Sigmoid colon (tissue), 7 donors: ENCODE measurements around the gene PEX5L. TPM values are rescaled to one million over a fixed set of nuclear protein-coding genes. Genes with fewer than 3 reads are reported as not detected.
A peak's percentile ranks its signal among the peaks of the same experiment; 100 is the strongest.

Source experiments
- DNase-seq: peaks from one replicate; pipeline ENCODE4 v3.0.0-alpha.2; 2019
- H3K27ac ChIP-seq, 4 donors: fragments of 200-600 bp; sonication (generic); one replicate each; pipeline ENCODE4 v1.5.1; 2016 to 2019; ENCODE audit warnings: mild to moderate bottlenecking in 1 of 4
- H3K27me3 ChIP-seq, 3 donors: fragments of 200-600 bp; sonication (generic); one replicate each; pipeline ENCODE4 v1.5.1; 2019; ENCODE audit warnings: mild to moderate bottlenecking in 1 of 3
- H3K36me3 ChIP-seq, 4 donors: fragments of 200-600 bp; sonication (generic); one replicate each; pipeline ENCODE4 v1.5.1; 2016 to 2019
- H3K4me1 ChIP-seq, 4 donors: fragments of 200-600 bp; sonication (generic); one replicate each; pipeline ENCODE4 v1.5.1; 2017 to 2019
- H3K4me3 ChIP-seq, 4 donors: fragments of 200-600 bp; sonication (generic); one replicate each; pipeline ENCODE4 v1.5.1; 2017 to 2019; ENCODE audit warnings: mild to moderate bottlenecking in 2 of 4, moderate library complexity in 1 of 4
- H3K9me3 ChIP-seq, 4 donors: fragments of 200-600 bp in 3 of 4; sonication (generic) in 3 of 4; one replicate each; pipeline versions ENCODE4 v1.5.1 to v1.6.1; 2013 to 2019
- CTCF ChIP-seq, 4 experiments: fragments of 450-650 bp in 3 of 4; fragments of 200-600 bp in 1 of 4; IDR thresholded peaks; one replicate each; pipeline ENCODE4 v1.5.1; 2016 to 2019; ENCODE audit warnings: antibody characterized with exemption in 4 of 4, mild to moderate bottlenecking in 3 of 4, moderate library complexity in 2 of 4
- EP300 ChIP-seq, 4 donors: sonication (generic); formaldehyde crosslinking; IDR thresholded peaks; one replicate each; pipeline ENCODE4 v1.6.1; 2017; ENCODE audit warnings: antibody characterized with exemption in 4 of 4
- POLR2A ChIP-seq, 2 donors: fragments of 450-650 bp; IDR thresholded peaks; one replicate each; pipeline ENCODE4 v1.6.1; 2016; ENCODE audit warnings: antibody characterized with exemption in 2 of 2, mild to moderate bottlenecking in 2 of 2, moderate library complexity in 2 of 2
- POLR2AphosphoS5 ChIP-seq, 4 donors: sonication (generic); formaldehyde crosslinking; IDR thresholded peaks; one replicate each; pipeline ENCODE4 v1.6.1; 2017; ENCODE audit warnings: antibody characterized with exemption in 4 of 4
- WGBS, 2 donors: extraction: QIAGEN DNeasy Blood & Tissue Kit; methylation state at CpG; one replicate each; pipeline ENCODE4 v1.1.7; 2013; 5-methylcytosine and 5-hydroxymethylcytosine counted together
- intact Hi-C: fragments of 100-400 bp; cut with DNase I; formaldehyde crosslinking; loops from one replicate; pipeline ENCODE4 v1.15.1; 2023
- polyA plus RNA-seq, 3 donors: library from polyadenylated mRNA; stranded (reverse); fragments of 200-250 nt; gene quantifications; one replicate each; pipeline ENCODE4 v1.2.3, GENCODE V29; 2013
- total RNA-seq, 4 donors: library from RNA; depleted of rRNA; stranded (reverse); fragments of >200 nt; gene quantifications; one replicate each; pipeline ENCODE4 v1.1.0, GENCODE V29; 2016
- donor health status: healthy with polysubstance abuse.
- donor health status: Bipolar disorder and iron deficiency.
- donor health status: healthy.

PEX5L gene
- total RNA-seq (1 to 10 TPM in 1 of 4 donors, under 1 TPM in 2, not detected in 1; 0.28 to 2.4 (median 0.36) TPM), polyA plus RNA-seq (under 1 TPM in 1 of 3 donors, not detected in 2; 0.12 TPM)

- intact Hi-C loops: no loop called here
- no peak within 1 kb of the TSS for H3K27ac ChIP-seq
- H3K9me3 ChIP-seq: no peaks in the 10 kb centered on the region
- H3K27me3 ChIP-seq: peaks cover 10 to 61% (median 25%) of the 10 kb centered on the region in 3 donors
- peaks cover 0 to 11% (median 4%) of the 10 kb centered on the region in 4 donors for H3K4me1 ChIP-seq
- TF ChIP-seq POLR2A (IDR thresholded peaks at IDR 0.05): no peak
- no peak for TF ChIP-seq POLR2AphosphoS5 (IDR thresholded peaks at IDR 0.05)
- TF ChIP-seq CTCF (IDR thresholded peaks at IDR 0.05): no peak
- TF ChIP-seq EP300 (IDR thresholded peaks at IDR 0.05): no peak
- peak within 1 kb of the TSS in 2 of 4 donors; percentile 27 to 34 for H3K4me3 ChIP-seq
- WGBS, 2 donors: 2 to 15% methylated on average over 96 of the region's 96 CpGs
- H3K36me3 ChIP-seq: no peaks in the 10 kb centered on the region
- DNase-seq: no peak
These were observed at the start of gene PEX5L for GRCh38 chr3:180036671-180037455. Gene PEX5L (minus strand): TSS chr3:180036937. CDS start chr3:180036599, 338 bp downstream.

GRCh38 chr3:180085122-180085710 is 48.5 kb upstream of the PEX5L start:
- 37 to 46% methylated on average over 2 of the region's 2 CpGs for WGBS, 2 donors
- no peaks in the 10 kb centered on the region for H3K36me3 ChIP-seq
- no peaks in the 10 kb centered on the region for H3K4me1 ChIP-seq
- no peak for DNase-seq
- H3K27ac ChIP-seq: no peak overlapping the region
- H3K9me3 ChIP-seq: peaks cover 0 to 3% (median 0%) of the 10 kb centered on the region in 4 donors
- intact Hi-C loops: no loop called here
- no peak overlapping the region for H3K4me3 ChIP-seq
- TF ChIP-seq EP300 (IDR thresholded peaks at IDR 0.05) (no peak), POLR2A (IDR thresholded peaks at IDR 0.05) (no peak), CTCF (IDR thresholded peaks at IDR 0.05) (no peak), POLR2AphosphoS5 (IDR thresholded peaks at IDR 0.05) (no peak)
- H3K27me3 ChIP-seq: no peaks in the 10 kb centered on the region

GRCh38 chr3:180082699-180083098 is 46.0 kb upstream of the PEX5L start:
- H3K27me3 ChIP-seq: no peaks in the 10 kb centered on the region
- no peaks in the 10 kb centered on the region for H3K36me3 ChIP-seq
- TF ChIP-seq POLR2AphosphoS5 (IDR thresholded peaks at IDR 0.05) (no peak), POLR2A (IDR thresholded peaks at IDR 0.05) (no peak)
- peaks cover 0 to 3% (median 0%) of the 10 kb centered on the region in 4 donors for H3K9me3 ChIP-seq
- intact Hi-C loops: no loop called here
- H3K4me3 ChIP-seq: no peak overlapping the region
- no peak for DNase-seq
- 79 to 89% methylated on average over 2 of the region's 2 CpGs for WGBS, 2 donors
- no peak overlapping the region for H3K27ac ChIP-seq
- H3K4me1 ChIP-seq: no peaks in the 10 kb centered on the region

GRCh38 chr3:180078592-180078991 is 41.9 kb upstream of the PEX5L start:
- 31 to 46% methylated on average over 2 of the region's 2 CpGs for WGBS, 2 donors
- intact Hi-C loops: no loop called here
- Histone ChIP-seq H3K36me3 (no peaks in the 10 kb centered on the region), H3K4me1 (no peaks in the 10 kb centered on the region), H3K27ac (no peak overlapping the region), H3K27me3 (no peaks in the 10 kb centered on the region), H3K9me3 (peaks cover 0 to 3% (median 0%) of the 10 kb centered on the region in 4 donors), H3K4me3 (no peak overlapping the region)
- TF ChIP-seq CTCF (IDR thresholded peaks at IDR 0.05): no peak
- TF ChIP-seq EP300 (IDR thresholded peaks at IDR 0.05): no peak
- TF ChIP-seq POLR2AphosphoS5 (IDR thresholded peaks at IDR 0.05): no peak
- no peak for TF ChIP-seq POLR2A (IDR thresholded peaks at IDR 0.05)
- DNase-seq: no peak

- no peak for DNase-seq
- H3K36me3 ChIP-seq: no peaks in the 10 kb centered on the region
- no peak for TF ChIP-seq POLR2A (IDR thresholded peaks at IDR 0.05)
- TF ChIP-seq CTCF (IDR thresholded peaks at IDR 0.05): no peak
- TF ChIP-seq EP300 (IDR thresholded peaks at IDR 0.05): no peak
- TF ChIP-seq POLR2AphosphoS5 (IDR thresholded peaks at IDR 0.05): no peak
- H3K9me3 ChIP-seq: no peaks in the 10 kb centered on the region
- H3K4me3 ChIP-seq: no peak overlapping the region
- H3K27ac ChIP-seq: no peak overlapping the region
- H3K4me1 ChIP-seq: no peaks in the 10 kb centered on the region
- H3K27me3 ChIP-seq: no peaks in the 10 kb centered on the region
- intact Hi-C loops: no loop called here
These were observed 36.8 kb upstream of the PEX5L start for GRCh38 chr3:180073561-180073960.
